NCI-H226 (cell line): ENCODE measurements around the gene PI4KA.
"Not testable (repeated sequence)": the region's sequence is repeated elsewhere in the genome, so short reads cannot be mapped to it uniquely, and the experiment has no call there.

ENCODE experiments used
- DNase-seq: peaks from one replicate; pipeline ENCODE4 v3.0.0-alpha.2; 2015

Gene PI4KA

GRCh38 chr22:20847318-20847822, 11.2 kb downstream of the PI4KA start:
- no peak for DNase-seq

DNA sequence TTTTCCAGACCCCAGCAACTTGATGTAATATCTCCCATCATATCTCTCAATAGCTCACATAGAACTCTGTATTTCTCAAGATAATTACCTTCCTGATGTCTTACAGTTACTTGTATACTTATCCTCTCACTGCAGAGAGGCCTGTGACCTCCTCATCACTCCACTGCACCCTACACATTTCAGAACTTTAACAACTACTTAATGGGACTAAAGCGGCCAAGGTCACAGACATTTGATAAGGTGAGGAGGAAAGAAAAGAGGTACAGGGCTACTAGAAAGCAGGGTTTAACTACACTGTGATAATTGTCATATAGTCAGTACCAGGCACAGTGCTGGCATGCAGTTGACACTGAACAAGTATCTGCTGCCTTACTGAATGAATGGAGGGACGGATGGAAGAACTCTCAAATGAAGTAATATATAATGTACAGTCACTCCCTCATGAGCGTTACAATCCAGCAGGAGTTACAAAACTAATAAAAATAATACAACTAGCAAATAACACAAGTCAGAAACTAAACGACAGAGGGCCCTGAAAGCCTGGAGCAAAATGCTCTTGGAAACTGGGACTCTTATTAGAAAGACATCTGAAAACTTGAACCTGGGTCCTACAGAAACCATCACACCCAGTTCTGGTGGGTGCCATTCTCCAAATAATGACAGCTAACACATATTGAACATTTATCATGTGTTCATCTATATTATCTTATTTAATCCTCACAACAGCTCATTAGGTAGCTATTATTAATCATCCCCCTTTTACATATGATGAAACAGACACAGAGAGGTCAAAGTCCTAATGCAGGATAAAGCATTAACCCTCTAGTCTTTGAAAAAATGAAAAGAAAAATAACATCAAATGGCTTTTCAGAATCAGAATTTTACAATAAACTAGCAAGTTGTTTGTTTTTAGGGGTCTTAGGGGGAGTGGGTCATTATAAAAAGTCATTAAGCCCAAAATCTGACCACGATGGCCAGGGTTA, 14.3 kb downstream of the PI4KA start:
- no peak for DNase-seq

DNA sequence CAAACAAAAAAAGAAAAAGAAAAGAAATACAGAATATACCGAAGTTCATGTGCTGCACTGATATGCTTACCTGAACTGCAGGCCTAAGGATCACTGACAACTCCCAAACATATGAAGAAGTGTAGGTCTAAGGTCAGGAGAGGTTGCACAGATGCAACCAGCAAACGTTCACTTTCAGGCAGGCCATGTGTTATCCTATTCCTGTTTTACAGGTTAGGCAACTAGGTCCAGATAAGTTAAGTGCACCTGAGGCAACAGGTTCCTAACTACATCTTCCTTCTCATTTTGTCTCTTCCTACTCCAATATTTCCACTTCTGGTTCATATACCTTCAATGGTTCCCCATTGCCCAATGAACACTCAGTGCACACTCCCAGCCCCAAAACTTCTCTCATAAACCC, 15.1 kb downstream of the PI4KA start:
- no peak for DNase-seq

GRCh38 chr22:20840646-20841371, 17.8 kb downstream of the PI4KA start:
- no peak for DNase-seq

GRCh38 chr22:20839837-20840645, 18.6 kb downstream of the PI4KA start:
- DNase-seq = no peak

- DNase-seq = not testable (repeated sequence)
Observed at GRCh38 chr22:20839354-20839753, 19.3 kb downstream of the PI4KA start.

DNA sequence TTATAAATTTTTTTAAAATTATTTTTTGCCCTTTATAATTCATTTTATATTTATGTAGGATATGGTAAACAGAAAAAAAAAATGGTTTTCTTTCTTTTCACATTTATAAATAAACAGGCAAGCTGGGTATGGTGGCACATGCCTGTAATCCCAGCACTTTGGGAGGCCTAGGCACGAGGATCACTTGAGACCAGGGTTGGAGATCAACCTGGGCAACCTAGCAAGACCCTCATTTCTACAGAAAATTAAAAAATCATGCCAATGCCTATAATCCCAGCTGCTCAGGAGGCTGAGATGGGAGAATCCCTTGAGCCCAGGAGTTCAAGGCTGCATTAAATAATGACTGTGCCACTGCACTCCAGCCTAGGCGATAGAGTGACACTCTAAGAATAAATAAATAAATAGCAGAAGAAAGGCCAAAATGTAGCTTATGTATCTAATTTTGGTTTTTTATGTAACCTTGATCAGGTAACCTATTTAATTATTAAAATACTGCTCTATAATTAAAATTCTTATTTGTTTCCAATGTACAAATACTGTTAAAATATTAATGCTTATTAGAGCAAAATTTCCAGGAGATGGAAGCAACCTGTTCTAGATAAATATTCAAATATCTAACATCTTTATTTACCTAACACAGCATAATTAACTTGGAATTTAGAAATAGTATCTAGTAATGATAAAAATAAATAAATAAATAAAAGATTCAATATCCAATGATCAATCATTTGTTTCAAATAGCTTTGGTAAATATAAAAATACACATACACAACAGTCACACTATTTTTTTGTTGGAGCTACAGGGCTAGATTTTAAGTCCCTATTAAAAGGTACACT, 21.4 kb downstream of the PI4KA start:
- no peak for DNase-seq

DNA sequence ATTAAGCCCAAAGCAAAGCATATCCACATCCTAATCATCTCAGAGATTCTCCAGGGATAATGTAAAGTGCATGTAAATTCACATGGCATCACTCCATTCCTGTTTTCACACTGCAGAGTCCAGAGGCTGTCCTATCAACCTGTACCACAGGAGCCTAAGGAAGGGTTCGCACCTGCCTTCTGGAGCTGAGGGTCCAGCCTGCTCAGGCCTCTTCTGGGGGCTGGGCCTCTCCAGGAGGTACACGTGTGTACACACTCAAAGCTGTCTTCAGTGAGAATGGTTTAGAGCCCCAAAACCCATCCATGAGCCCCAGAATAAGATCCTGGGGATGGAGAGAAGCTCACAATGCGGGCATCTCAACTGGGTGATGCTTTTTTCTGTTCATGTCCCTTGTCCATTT, 23.9 kb downstream of the PI4KA start:
- no peak for DNase-seq

DNA sequence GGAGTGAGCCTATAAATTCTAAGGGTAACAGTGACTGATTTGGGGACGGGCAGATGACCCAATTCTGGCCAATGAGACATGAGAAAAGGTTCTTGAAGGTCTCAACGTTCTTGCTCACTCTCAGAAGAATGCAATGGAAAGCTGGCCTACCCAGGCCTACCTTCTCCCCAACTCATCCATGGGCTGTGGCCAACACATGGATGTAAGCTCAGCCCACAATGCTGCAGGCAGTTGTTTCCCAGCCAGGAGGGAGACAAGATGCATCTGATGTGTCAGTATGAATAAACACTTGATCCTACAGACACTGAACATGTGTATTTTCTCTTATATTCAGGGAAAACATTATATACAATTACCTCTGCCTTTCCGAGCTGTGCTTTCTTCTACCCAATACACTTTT, 24.4 kb downstream of the PI4KA start:
- DNase-seq = no peak

DNA sequence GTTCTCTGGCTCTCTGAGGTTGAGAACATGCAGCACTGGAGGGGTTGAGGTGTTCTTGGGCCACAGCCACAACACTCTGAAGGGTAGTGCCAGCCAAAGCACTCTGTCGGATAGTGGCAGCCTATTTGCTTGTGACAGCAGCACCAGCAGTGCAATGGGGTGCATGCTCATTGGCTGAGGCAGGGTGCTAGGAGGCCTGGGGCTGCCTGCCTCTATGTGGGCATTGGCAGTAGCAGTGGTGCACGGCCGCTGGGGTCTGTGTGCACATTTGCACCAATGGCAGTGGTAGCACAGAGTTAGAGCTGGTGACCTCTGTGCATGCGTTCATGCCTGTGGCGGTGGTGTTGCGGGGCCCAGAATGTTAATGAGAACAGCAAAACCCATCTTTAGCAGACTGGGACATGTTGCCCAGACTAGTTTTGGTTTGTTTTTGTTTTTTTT, 25.4 kb downstream of the PI4KA start:
- DNase-seq = no peak

DNA sequence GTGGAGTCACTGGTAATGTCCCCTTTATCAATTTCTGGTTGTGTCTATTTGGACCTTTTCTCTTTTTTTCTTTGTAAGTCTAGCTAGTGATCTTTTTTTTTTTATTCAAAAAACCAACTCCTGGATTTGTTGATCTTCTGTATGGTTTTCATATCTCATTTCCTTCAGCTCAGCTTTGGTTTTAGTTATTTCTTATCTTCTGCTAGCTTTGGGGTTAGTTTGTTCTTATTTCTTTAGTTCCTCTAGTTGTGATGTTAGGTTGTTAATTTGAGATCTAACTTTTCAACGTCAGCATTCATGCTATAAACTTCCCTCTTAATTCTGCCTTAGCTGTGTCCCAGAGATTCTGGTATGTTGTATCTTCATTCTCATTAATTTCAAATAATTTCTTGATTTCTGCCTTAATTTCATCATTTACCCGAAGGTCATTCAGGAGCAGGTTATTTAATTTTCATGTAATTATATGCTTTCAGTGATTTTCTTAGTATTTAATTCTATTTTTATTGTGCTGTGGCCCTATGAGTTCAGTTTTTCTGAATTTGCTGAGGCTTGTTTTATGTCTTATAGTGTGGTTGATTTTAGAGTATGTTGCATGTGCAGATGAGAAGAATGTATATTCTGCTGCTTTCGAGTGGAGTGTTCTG, 29.0 kb downstream of the PI4KA start:
- no peak for DNase-seq

- DNase-seq = not testable (repeated sequence)
Observed at GRCh38 chr22:20826373-20827152, 32.0 kb downstream of the PI4KA start.

GRCh38 chr22:20825624-20826023, 33.0 kb downstream of the PI4KA start:
- no peak for DNase-seq

- not testable (repeated sequence) for DNase-seq
Observed at GRCh38 chr22:20825216-20825615, 33.4 kb downstream of the PI4KA start.

DNA sequence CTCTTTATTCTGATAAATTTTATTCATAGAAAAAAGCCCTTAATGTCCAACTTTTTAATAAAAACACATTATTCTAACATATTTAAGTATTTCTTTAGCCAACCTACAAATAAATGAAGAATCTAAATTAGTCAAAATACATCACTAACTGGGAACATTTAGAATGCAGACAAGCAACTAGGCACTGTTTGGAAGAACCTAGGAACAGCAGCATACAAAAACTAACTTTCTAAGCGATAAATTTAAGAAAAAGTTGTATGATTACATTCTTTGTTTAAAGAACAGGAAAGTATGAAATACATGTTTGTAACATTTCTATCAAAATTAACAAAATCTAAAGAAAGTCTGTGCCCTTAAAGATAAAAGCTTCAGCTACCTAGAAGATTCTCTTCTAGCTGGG, 35.3 kb downstream of the PI4KA start:
- no peak for DNase-seq

DNA sequence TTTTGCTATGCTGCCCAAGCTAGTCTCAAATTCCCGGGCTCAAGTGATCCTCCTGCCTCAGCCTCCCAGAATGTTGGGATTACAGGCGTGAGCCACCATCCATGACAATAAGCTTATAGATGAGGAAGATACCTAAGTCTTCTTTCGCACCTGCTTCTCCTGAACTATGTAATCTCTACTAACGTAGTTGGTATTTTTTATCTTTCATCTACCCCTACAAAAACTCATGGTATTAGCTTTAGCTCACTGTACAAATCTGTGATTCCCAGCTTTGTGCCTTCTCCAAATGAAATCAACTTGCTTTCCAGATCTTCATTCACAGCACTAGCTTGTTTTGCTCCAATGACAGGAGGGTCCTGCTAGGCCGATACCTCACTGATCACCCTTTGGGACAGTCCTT, 36.4 kb downstream of the PI4KA start:
- no peak for DNase-seq

DNA sequence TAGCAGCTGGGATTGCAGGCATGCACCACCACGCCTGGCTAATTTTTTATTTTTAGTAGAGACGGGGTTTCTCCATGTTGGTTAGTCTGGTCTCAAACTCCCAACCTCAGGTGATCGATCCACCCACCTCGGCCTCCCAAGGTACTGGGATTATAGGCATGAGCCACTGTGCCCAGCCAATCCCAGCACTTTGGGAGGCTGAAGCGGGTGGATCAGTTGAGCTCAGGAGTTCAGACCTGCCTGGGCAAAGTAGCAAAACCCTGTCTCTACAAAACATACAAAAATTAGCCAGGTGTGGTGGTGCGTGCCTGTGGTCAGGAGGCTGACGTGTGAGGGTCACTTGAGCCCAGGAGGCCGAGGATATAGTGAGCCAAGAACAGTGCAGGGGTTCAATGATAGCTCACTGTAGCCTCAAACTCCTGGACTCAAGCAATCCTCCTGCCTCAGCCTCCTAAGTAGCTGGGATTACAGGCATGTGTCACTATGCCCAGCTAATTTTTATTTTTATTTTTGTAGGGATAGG, 36.8 kb downstream of the PI4KA start:
- not testable (repeated sequence) for DNase-seq

DNA sequence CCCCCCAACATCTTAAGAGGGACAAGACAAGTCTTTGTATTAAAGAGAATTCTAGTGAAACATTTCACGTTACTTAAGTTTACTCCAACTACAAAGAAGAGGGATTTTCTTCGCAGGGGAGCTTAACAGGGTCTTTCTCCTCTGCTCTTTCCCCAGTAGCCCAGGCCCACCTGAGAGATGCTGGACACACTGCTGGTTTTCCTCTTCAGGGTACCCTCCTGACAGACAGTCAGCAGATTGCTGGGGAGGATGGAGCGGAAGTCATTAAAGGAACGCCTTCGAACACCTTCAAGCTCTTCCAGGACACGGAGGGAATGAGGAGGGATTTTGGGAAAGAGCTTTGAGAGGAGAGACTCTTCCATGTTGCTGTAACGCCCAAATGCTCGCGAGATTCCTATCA, 39.1 kb downstream of the PI4KA start:
- no peak for DNase-seq

GRCh38 chr22:20818471-20818870, 40.1 kb downstream of the PI4KA start:
- no peak for DNase-seq

DNA sequence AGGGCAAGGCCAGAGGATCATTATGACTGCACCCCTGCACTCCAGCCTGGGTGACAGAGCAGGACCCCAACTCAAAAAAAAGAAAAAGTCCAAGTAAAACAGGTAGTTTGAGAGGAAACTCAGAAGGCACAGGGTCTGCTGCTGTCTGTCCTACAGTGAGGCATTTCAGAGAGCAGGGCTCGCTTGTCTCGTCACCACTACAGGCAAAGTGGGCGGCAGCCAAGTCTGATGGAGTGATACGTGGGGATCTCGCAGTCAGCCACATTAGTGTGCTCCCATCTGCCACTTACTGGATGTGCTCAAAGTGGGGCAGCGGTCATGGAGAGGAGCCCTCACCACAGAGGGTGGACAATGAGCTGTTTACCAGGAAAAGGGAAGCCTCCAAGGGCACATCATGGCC, 42.1 kb downstream of the PI4KA start:
- DNase-seq = no peak
